ENCODE data around the gene BTBD1. TPM values are rescaled to one million over a fixed set of nuclear protein-coding genes. Genes with fewer than 3 reads are reported as not detected.

The BTBD1 gene
- total and polyA plus RNA-seq, 2 experiments from 2014 or later, result 60.3 to 121 TPM

- no peak for DNase-seq
- Histone ChIP-seq H3K36me3 (ENCODE audit: low read depth) (0 out of 2 replicates have a peak, but pooled peaks cover 11% of the 10 kb centered on the region), H3K4me1 (ENCODE audit: insufficient read depth) (no peaks in the 10 kb centered on the region), H3F3A (ENCODE audit: insufficient read depth) (no peaks in the 10 kb centered on the region), H3K9ac (no peak overlapping the region), H3K4me3 (no peak overlapping the region), H3K9me2 (ENCODE audit: insufficient read depth) (no peaks in the 10 kb centered on the region), H2AFZ (no peak overlapping the region), H4K20me1 (ENCODE audit: insufficient read depth) (no peaks in the 10 kb centered on the region), H3K4me2 (ENCODE audit: unreplicated experiment) (no peak overlapping the region), H3K27me3 (replicated peaks; ENCODE audit: insufficient read depth) (no peaks in the 10 kb centered on the region), H3K27ac (no peak overlapping the region), H3K9me3 (ENCODE audit: low read depth) (no peaks in the 10 kb centered on the region), H3K79me2 (ENCODE audit: insufficient read depth) (peaks cover 11% of the 10 kb centered on the region)
- 60 to 62% methylated on average over 4 of the region's 4 CpGs for WGBS, 2 experiments (ENCODE audit: low coverage in 1 of 2, low lambda C conversion rate in 2 of 2, missing lambda C conversion rate in 2 of 2)
- in situ Hi-C loops (cut with MboI), result no loop called here
- no peak for TF ChIP-seq EZH2phosphoT487 (IDR thresholded peaks at IDR 0.05; ENCODE audit: insufficient read depth, low read depth)
- TF ChIP-seq EZH2 (IDR thresholded peaks at IDR 0.05; ENCODE audit: insufficient read depth, poor library complexity, severe bottlenecking), result no peak
Measured at GRCh38 chr15:82993144-82993543, 73.9 kb downstream of the BTBD1 start.

DNA sequence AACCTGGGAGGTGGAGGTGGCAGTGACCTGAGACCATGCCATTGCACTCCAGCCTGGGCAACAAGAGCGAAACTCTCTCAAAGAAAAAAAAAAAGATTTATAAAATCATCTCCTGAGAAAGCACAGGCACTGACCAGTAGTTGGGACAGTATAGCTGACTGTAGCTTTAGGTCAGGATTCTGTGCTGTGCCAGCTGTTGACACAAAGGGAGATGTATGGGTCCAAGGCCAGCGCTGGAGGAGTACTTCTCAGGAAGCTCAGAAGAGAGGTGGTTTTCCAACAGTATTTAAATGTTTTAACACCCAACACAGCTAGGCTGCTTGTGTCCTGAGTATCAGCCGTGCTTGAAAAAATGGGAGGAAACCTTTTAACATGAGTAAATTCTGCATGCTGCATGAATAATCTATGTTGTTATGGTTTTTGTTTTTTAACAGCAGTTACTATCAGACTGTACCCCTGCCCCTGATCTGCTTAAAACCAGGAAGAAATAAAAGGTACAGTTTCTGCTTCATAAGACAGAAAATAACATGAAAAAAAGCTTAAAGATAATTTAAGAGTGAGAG lies 74.5 kb downstream of the BTBD1 start:
- Histone ChIP-seq H3K79me2 (ENCODE audit: insufficient read depth) (peaks cover 17% of the 10 kb centered on the region), H3K9ac (no peak overlapping the region), H3K4me1 (ENCODE audit: insufficient read depth) (no peaks in the 10 kb centered on the region), H4K20me1 (ENCODE audit: insufficient read depth) (no peaks in the 10 kb centered on the region), H3K4me3 (no peak overlapping the region), H3K36me3 (ENCODE audit: low read depth) (0 out of 2 replicates have a peak, but pooled peaks cover 13% of the 10 kb centered on the region), H3K9me2 (ENCODE audit: insufficient read depth) (no peaks in the 10 kb centered on the region), H3K9me3 (ENCODE audit: low read depth) (no peaks in the 10 kb centered on the region), H3K27me3 (replicated peaks; ENCODE audit: insufficient read depth) (no peaks in the 10 kb centered on the region), H3K4me2 (ENCODE audit: unreplicated experiment) (no peak overlapping the region), H3K27ac (no peak overlapping the region), H2AFZ (no peak overlapping the region), H3F3A (ENCODE audit: insufficient read depth) (no peaks in the 10 kb centered on the region)
- WGBS, 2 experiments (ENCODE audit: low coverage in 1 of 2, low lambda C conversion rate in 2 of 2, missing lambda C conversion rate in 2 of 2), result 86 to 89% methylated on average over 3 of the region's 3 CpGs
- in situ Hi-C loops (cut with MboI), result no loop called here
- TF ChIP-seq EZH2 (IDR thresholded peaks at IDR 0.05; ENCODE audit: insufficient read depth, poor library complexity, severe bottlenecking) (no peak), EZH2phosphoT487 (IDR thresholded peaks at IDR 0.05; ENCODE audit: insufficient read depth, low read depth) (no peak)
- DNase-seq, result no peak

- Histone ChIP-seq H2AFZ (peak overlapping the region; percentile 91), H3K36me3 (ENCODE audit: low read depth) (0 out of 2 replicates have a peak, but pooled peaks cover 13% of the 10 kb centered on the region), H3F3A (ENCODE audit: insufficient read depth) (no peaks in the 10 kb centered on the region), H3K4me3 (peak overlapping the region; percentile 83), H3K79me2 (ENCODE audit: insufficient read depth) (peaks cover 31% of the 10 kb centered on the region), H3K4me1 (ENCODE audit: insufficient read depth) (peaks cover 11% of the 10 kb centered on the region; the same call in 1 of the 2 replicates), H4K20me1 (ENCODE audit: insufficient read depth) (no peaks in the 10 kb centered on the region), H3K9me3 (ENCODE audit: low read depth) (no peaks in the 10 kb centered on the region), H3K9ac (peak overlapping the region; percentile 88), H3K4me2 (ENCODE audit: unreplicated experiment) (peak overlapping the region; percentile 73), H3K9me2 (ENCODE audit: insufficient read depth) (no peaks in the 10 kb centered on the region), H3K27ac (peak overlapping the region; percentile 45), H3K27me3 (replicated peaks; ENCODE audit: insufficient read depth) (no peaks in the 10 kb centered on the region)
- DNase-seq, result no peak
- WGBS, 2 experiments (ENCODE audit: low coverage in 1 of 2, low lambda C conversion rate in 2 of 2, missing lambda C conversion rate in 2 of 2), result 0 to 1% methylated on average over 12 of the region's 12 CpGs
- no peak for TF ChIP-seq EZH2phosphoT487 (IDR thresholded peaks at IDR 0.05; ENCODE audit: insufficient read depth, low read depth)
- TF ChIP-seq EZH2 (IDR thresholded peaks at IDR 0.05; ENCODE audit: insufficient read depth, poor library complexity, severe bottlenecking), result no peak
- in situ Hi-C loops (cut with MboI), result no loop called here
Measured at GRCh38 chr15:82986442-82986780, 80.6 kb downstream of the BTBD1 start.

DNA sequence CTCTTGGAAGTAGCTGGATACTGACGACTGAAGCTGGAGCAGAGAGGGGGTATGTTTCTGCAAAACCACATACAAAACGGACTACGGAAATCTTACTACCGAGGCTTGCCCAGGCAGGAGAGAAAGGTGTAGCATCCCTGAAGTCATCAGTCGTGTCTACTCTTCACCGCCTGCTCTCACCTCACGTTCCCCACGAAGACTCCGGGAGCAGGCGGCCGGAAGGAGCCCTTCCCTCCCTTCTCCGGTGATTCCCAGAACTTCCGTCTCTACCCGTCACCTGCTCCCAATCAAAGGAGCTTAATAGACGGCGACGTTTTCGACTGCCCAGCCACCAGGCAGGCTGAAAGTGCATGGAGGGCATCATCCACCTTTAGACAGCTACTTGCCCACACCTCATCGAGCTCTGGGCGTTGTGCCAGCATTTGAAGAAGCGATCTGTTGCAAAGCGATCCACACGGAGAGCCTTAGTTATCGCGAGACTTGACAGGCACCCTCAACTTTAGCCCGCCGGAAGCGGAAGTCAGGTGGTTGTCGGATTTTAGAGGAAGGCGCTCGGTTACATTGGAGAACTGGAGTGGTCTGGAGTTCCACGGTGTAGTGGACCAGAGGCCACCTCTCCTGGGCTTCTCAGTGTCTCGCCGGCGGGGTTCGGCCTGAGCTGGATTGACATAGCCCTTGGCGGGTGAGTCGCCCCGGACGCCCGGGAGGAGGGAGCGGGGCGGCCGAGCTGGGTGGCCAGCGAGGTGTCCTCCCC lies 81.2 kb downstream of the BTBD1 start, which contains the start of gene RAMAC:
TSS of gene RAMAC (plus strand) at position 523 of the 754 bp plus-strand sequence. CDS start 2,809 bp downstream, outside the sequence.
- Histone ChIP-seq H3K79me2 (ENCODE audit: insufficient read depth) (peaks cover 31% of the 10 kb centered on the region), H3K4me2 (ENCODE audit: unreplicated experiment) (peak within 1 kb of the TSS; percentile 73), H3K9me3 (ENCODE audit: low read depth) (no peaks in the 10 kb centered on the region), H3F3A (ENCODE audit: insufficient read depth) (no peaks in the 10 kb centered on the region), H3K27ac (peak within 1 kb of the TSS; percentile 45), H2AFZ (peak within 1 kb of the TSS; percentile 91), H3K4me3 (peak within 1 kb of the TSS; percentile 83), H3K4me1 (ENCODE audit: insufficient read depth) (peaks cover 11% of the 10 kb centered on the region; the same call in 1 of the 2 replicates), H3K9me2 (ENCODE audit: insufficient read depth) (no peaks in the 10 kb centered on the region), H3K9ac (peak within 1 kb of the TSS; percentile 88), H4K20me1 (ENCODE audit: insufficient read depth) (no peaks in the 10 kb centered on the region), H3K36me3 (ENCODE audit: low read depth) (0 out of 2 replicates have a peak, but pooled peaks cover 11% of the 10 kb centered on the region), H3K27me3 (replicated peaks; ENCODE audit: insufficient read depth) (no peaks in the 10 kb centered on the region)
- WGBS, 2 experiments (ENCODE audit: low coverage in 1 of 2, low lambda C conversion rate in 2 of 2, missing lambda C conversion rate in 2 of 2), result 3 to 4% methylated on average over 44 to 45 of the region's 45 CpGs
- no peak for TF ChIP-seq EZH2 (IDR thresholded peaks at IDR 0.05; ENCODE audit: insufficient read depth, poor library complexity, severe bottlenecking)
- no peak for TF ChIP-seq EZH2phosphoT487 (IDR thresholded peaks at IDR 0.05; ENCODE audit: insufficient read depth, low read depth)
- peak; percentile 98 for DNase-seq
- in situ Hi-C loops (cut with MboI), result no loop called here
